Esophagus (tissue), 2 donors: ENCODE data around the gene CFAP119. TPM values are rescaled to one million over a fixed set of nuclear protein-coding genes. Genes with fewer than 3 reads are reported as not detected.

Source experiments
- H3K27ac ChIP-seq, 2 donors: one replicate each; pipeline ENCODE4 v1.5.1; 2013; ENCODE audit warnings: low read depth in 2 of 2, mild to moderate bottlenecking in 2 of 2, inconsistent platforms in 1 of 2, low read length in 1 of 2, moderate library complexity in 1 of 2
- H3K27me3 ChIP-seq, 2 donors: one replicate each; pipeline ENCODE4 v1.6.1; 2013; ENCODE audit warnings: low read length in 2 of 2, control low read depth in 1 of 2, mild to moderate bottlenecking in 1 of 2; ENCODE audit not compliant: insufficient read depth in 2 of 2, control insufficient read depth in 1 of 2
- H3K36me3 ChIP-seq, 2 donors: one replicate each; pipeline ENCODE4 v1.6.1; 2013; ENCODE audit warnings: low read length in 1 of 2; ENCODE audit not compliant: control insufficient read depth in 2 of 2, insufficient read depth in 2 of 2
- H3K4me1 ChIP-seq, 2 donors: one replicate each; pipeline ENCODE4 v1.6.1; 2013; ENCODE audit warnings: low read length in 1 of 2; ENCODE audit not compliant: control insufficient read depth in 2 of 2, insufficient read depth in 2 of 2
- H3K4me3 ChIP-seq, 2 donors: one replicate each; pipeline ENCODE4 v1.5.1; 2013; ENCODE audit warnings: low read length in 2 of 2, mild to moderate bottlenecking in 2 of 2, low read depth in 1 of 2, moderate library complexity in 1 of 2
- H3K9me3 ChIP-seq, 2 donors: one replicate each; pipeline ENCODE4 v1.6.1; 2013; ENCODE audit warnings: mild to moderate bottlenecking in 2 of 2, low read depth in 1 of 2, low read length in 1 of 2, moderate library complexity in 1 of 2; ENCODE audit not compliant: control insufficient read depth in 2 of 2, insufficient read depth in 1 of 2
- WGBS, 2 donors: extraction: QIAGEN DNeasy Blood & Tissue Kit; methylation state at CpG; one replicate each; pipeline ENCODE4 v1.1.7; 2013; 5-methylcytosine and 5-hydroxymethylcytosine counted together
- polyA plus RNA-seq, 2 donors: library from polyadenylated mRNA; stranded (reverse); fragments of 200-250 nt; gene quantifications; one replicate each; pipeline ENCODE4 v1.2.3, GENCODE V29; 2013
- donor health status: healthy with polysubstance abuse.
- donor health status: Bipolar disorder and iron deficiency.

The CFAP119 gene
- polyA plus RNA-seq, 2 donors: 3.5 to 6.2 TPM

- Histone ChIP-seq H3K4me3 (no peak overlapping the region), H3K36me3 (peaks cover 28 to 60% of the 10 kb centered on the region in 2 donors), H3K9me3 (no peaks in the 10 kb centered on the region), H3K4me1 (no peaks in the 10 kb centered on the region), H3K27me3 (no peaks in the 10 kb centered on the region), H3K27ac (no peak overlapping the region)
- WGBS, 2 donors: 95 to 96% methylated on average over 8 of the region's 8 CpGs
Observed at GRCh38 chr16:30721167-30721566, 40.7 kb downstream of the CFAP119 start.

GRCh38 chr16:30720694-30721093 is 41.2 kb downstream of the CFAP119 start:
- Histone ChIP-seq H3K4me1 (no peaks in the 10 kb centered on the region), H3K9me3 (no peaks in the 10 kb centered on the region), H3K27me3 (no peaks in the 10 kb centered on the region), H3K4me3 (no peak overlapping the region), H3K27ac (no peak overlapping the region), H3K36me3 (peaks cover 32 to 65% of the 10 kb centered on the region in 2 donors)
- 81% methylated on average over 9 of the region's 9 CpGs for WGBS, 2 donors

- Histone ChIP-seq H3K27ac (no peak overlapping the region), H3K4me3 (no peak overlapping the region), H3K36me3 (peaks cover 32 to 62% of the 10 kb centered on the region in 2 donors), H3K27me3 (no peaks in the 10 kb centered on the region), H3K4me1 (no peaks in the 10 kb centered on the region), H3K9me3 (no peaks in the 10 kb centered on the region)
- WGBS, 2 donors: 91% methylated on average over 11 of the region's 11 CpGs
Observed at GRCh38 chr16:30720086-30720485, 41.8 kb downstream of the CFAP119 start.

- Histone ChIP-seq H3K27me3 (no peaks in the 10 kb centered on the region), H3K9me3 (no peaks in the 10 kb centered on the region), H3K27ac (peak overlapping the region in 1 of 2 donors; percentile 55), H3K4me1 (peaks cover 0 to 4% of the 10 kb centered on the region in 2 donors), H3K36me3 (peaks cover 17 to 45% of the 10 kb centered on the region in 2 donors), H3K4me3 (no peak overlapping the region)
- WGBS, 2 donors: 80 to 89% methylated on average over 17 of the region's 17 CpGs
Observed at GRCh38 chr16:30715750-30716445, 46.0 kb downstream of the CFAP119 start.

- Histone ChIP-seq H3K4me3 (no peak overlapping the region), H3K36me3 (peaks cover 36 to 66% of the 10 kb centered on the region in 2 donors)
- WGBS, 2 donors: 94 to 100% methylated on average over 1 of the region's 1 CpG
Observed at GRCh38 chr16:30711712-30712111, 50.1 kb downstream of the CFAP119 start.

GRCh38 chr16:30710971-30711370 is 50.9 kb downstream of the CFAP119 start:
- Histone ChIP-seq H3K27ac (no peak overlapping the region), H3K9me3 (no peaks in the 10 kb centered on the region), H3K4me1 (peaks cover 0 to 4% of the 10 kb centered on the region in 2 donors), H3K4me3 (no peak overlapping the region), H3K27me3 (no peaks in the 10 kb centered on the region), H3K36me3 (peaks cover 36 to 64% of the 10 kb centered on the region in 2 donors)
- 97 to 98% methylated on average over 4 of the region's 4 CpGs for WGBS, 2 donors

More at GRCh38 chr16:30711712-30712111, 50.1 kb downstream of the CFAP119 start:
- H3K4me1 ChIP-seq: peaks cover 0 to 4% of the 10 kb centered on the region in 2 donors
- no peak overlapping the region for H3K27ac ChIP-seq
- no peaks in the 10 kb centered on the region for H3K27me3 ChIP-seq
- H3K9me3 ChIP-seq: no peaks in the 10 kb centered on the region

Other genes starting within 250 kb of the CFAP119 start
- 10 to 100 TPM; 15.2 to 29.4 TPM for gene ZNF768, start 235.5 kb downstream of the CFAP119 start, polyA plus RNA-seq
- 1 to 10 TPM; 4.4 to 4.5 TPM for gene ZNF747, start 227.2 kb downstream of the CFAP119 start, polyA plus RNA-seq
- gene ZNF764, start 203.7 kb downstream of the CFAP119 start, polyA plus RNA-seq: 1 to 10 TPM; 2.7 to 3.1 TPM
- gene ZNF688, start 190.3 kb downstream of the CFAP119 start, polyA plus RNA-seq: 10 to 100 TPM in 1 of 2 donors, 1 to 10 TPM in 1; 8.4 to 16.3 TPM
- gene ZNF785, start 176.4 kb downstream of the CFAP119 start, polyA plus RNA-seq: 1 to 10 TPM; 3.2 to 5.9 TPM
- gene ZNF689, start 151.7 kb downstream of the CFAP119 start, polyA plus RNA-seq: 1 to 10 TPM; 1.3 to 2.0 TPM
- gene PRR14, start 111.1 kb downstream of the CFAP119 start, polyA plus RNA-seq: 10 to 100 TPM; 26.8 to 51.8 TPM
- 10 to 100 TPM; 43.5 to 84.8 TPM for gene FBRS, start 103.6 kb downstream of the CFAP119 start, polyA plus RNA-seq
- gene SRCAP, start 62.9 kb downstream of the CFAP119 start, polyA plus RNA-seq: 10 to 100 TPM in 1 of 2 donors, 1 to 10 TPM in 1; 4.9 to 20.9 TPM
- 10 to 100 TPM; 23.2 to 34.8 TPM for gene PHKG2, start 13.6 kb downstream of the CFAP119 start, polyA plus RNA-seq
- gene RNF40, start 260 bp upstream of the CFAP119 start, polyA plus RNA-seq: 10 to 100 TPM; 39.9 to 64.1 TPM
- 1 to 10 TPM; 3.4 to 4.9 TPM for gene ZNF629, start 25.1 kb upstream of the CFAP119 start, polyA plus RNA-seq
- 10 to 100 TPM; 21.8 to 33.9 TPM for gene BCL7C, start 132.0 kb upstream of the CFAP119 start, polyA plus RNA-seq
- 1 to 10 TPM; 2.2 to 3.3 TPM for gene CTF1, start 134.6 kb upstream of the CFAP119 start, polyA plus RNA-seq
- gene FBXL19, start 161.5 kb upstream of the CFAP119 start, polyA plus RNA-seq: 10 to 100 TPM; 10.7 to 35.6 TPM
- gene ORAI3, start 187.0 kb upstream of the CFAP119 start, polyA plus RNA-seq: 10 to 100 TPM in 1 of 2 donors, 1 to 10 TPM in 1; 8.5 to 11.6 TPM
- gene SETD1A, start 195.7 kb upstream of the CFAP119 start, polyA plus RNA-seq: 1 to 10 TPM; 6.8 to 9.6 TPM
- gene HSD3B7, start 223.1 kb upstream of the CFAP119 start, polyA plus RNA-seq: 10 to 100 TPM in 1 of 2 donors, 1 to 10 TPM in 1; 6.6 to 12.1 TPM
- gene STX1B, start 248.6 kb upstream of the CFAP119 start, polyA plus RNA-seq: 1 to 10 TPM in 1 of 2 donors, under 1 TPM in 1; 0.29 to 1.6 TPM